ENCODE results near the gene TAF8.

Gene TAF8

GRCh38 chr6:42104095-42104803, 53.9 kb downstream of the TAF8 start:
- Histone ChIP-seq H3K9me3 (ENCODE audit: low read depth, low read length) (no peaks in the 10 kb centered on the region), H3K36me3 (ENCODE audit: insufficient read depth, low read length) (no peaks in the 10 kb centered on the region), H3K9ac (ENCODE audit: insufficient read length) (no peak overlapping the region), H3K4me3 (peak overlapping the region; percentile 28; the same call in 1 of the 2 replicates), H3K27ac (no peak overlapping the region)
- DNase-seq (ENCODE audit: low read depth, low spot score), result no peak
- no peak for TF ChIP-seq EZH2 (IDR thresholded peaks at IDR 0.05)
- TF ChIP-seq POLR2AphosphoS5 (IDR thresholded peaks at IDR 0.05; ENCODE audit: borderline replicate concordance, low read depth, low read length), result no peak
- TF ChIP-seq FOXP2 (optimal IDR thresholded peaks at IDR 0.05; ENCODE audit: control extremely low read depth, extremely low read length, insufficient read depth), result no peak

- TF ChIP-seq EZH2 (IDR thresholded peaks at IDR 0.05) (no peak), FOXP2 (optimal IDR thresholded peaks at IDR 0.05; ENCODE audit: control extremely low read depth, extremely low read length, insufficient read depth) (no peak), POLR2AphosphoS5 (IDR thresholded peaks at IDR 0.05; ENCODE audit: borderline replicate concordance, low read depth, low read length) (no peak)
- H3K9me3 ChIP-seq (ENCODE audit: low read depth, low read length), result no peaks in the 10 kb centered on the region
- no peak overlapping the region for H3K9ac ChIP-seq (ENCODE audit: insufficient read length)
- no peak for DNase-seq (ENCODE audit: low read depth, low spot score)
- no peak overlapping the region for H3K27ac ChIP-seq
- H3K4me3 ChIP-seq, result 0 out of 2 replicates have a peak overlapping the region, but pooled peaks have one; percentile 28
- no peaks in the 10 kb centered on the region for H3K36me3 ChIP-seq (ENCODE audit: insufficient read depth, low read length)
Measured at GRCh38 chr6:42104804-42105125, 54.4 kb downstream of the TAF8 start.

GRCh38 chr6:42105156-42105648, 54.9 kb downstream of the TAF8 start:
- Histone ChIP-seq H3K9me3 (ENCODE audit: low read depth, low read length) (no peaks in the 10 kb centered on the region), H3K36me3 (ENCODE audit: insufficient read depth, low read length) (no peaks in the 10 kb centered on the region), H3K27ac (no peak overlapping the region), H3K4me3 (no peak overlapping the region), H3K9ac (ENCODE audit: insufficient read length) (no peak overlapping the region)
- no peak for DNase-seq (ENCODE audit: low read depth, low spot score)
- TF ChIP-seq EZH2 (IDR thresholded peaks at IDR 0.05) (no peak), POLR2AphosphoS5 (IDR thresholded peaks at IDR 0.05; ENCODE audit: borderline replicate concordance, low read depth, low read length) (no peak), FOXP2 (optimal IDR thresholded peaks at IDR 0.05; ENCODE audit: control extremely low read depth, extremely low read length, insufficient read depth) (no peak)

GRCh38 chr6:42105709-42106108, 55.4 kb downstream of the TAF8 start:
- H3K9me3 ChIP-seq (ENCODE audit: low read depth, low read length), result no peaks in the 10 kb centered on the region
- no peak overlapping the region for H3K27ac ChIP-seq
- DNase-seq (ENCODE audit: low read depth, low spot score), result no peak
- no peaks in the 10 kb centered on the region for H3K36me3 ChIP-seq (ENCODE audit: insufficient read depth, low read length)
- TF ChIP-seq POLR2AphosphoS5 (IDR thresholded peaks at IDR 0.05; ENCODE audit: borderline replicate concordance, low read depth, low read length) (no peak), FOXP2 (optimal IDR thresholded peaks at IDR 0.05; ENCODE audit: control extremely low read depth, extremely low read length, insufficient read depth) (no peak), EZH2 (IDR thresholded peaks at IDR 0.05) (no peak)
- H3K4me3 ChIP-seq, result no peak overlapping the region
- no peak overlapping the region for H3K9ac ChIP-seq (ENCODE audit: insufficient read length)

- no peak overlapping the region for H3K27ac ChIP-seq
- H3K4me3 ChIP-seq, result no peak overlapping the region
- DNase-seq (ENCODE audit: low read depth, low spot score), result no peak
- no peak overlapping the region for H3K9ac ChIP-seq (ENCODE audit: insufficient read length)
- H3K9me3 ChIP-seq (ENCODE audit: low read depth, low read length), result no peaks in the 10 kb centered on the region
- no peaks in the 10 kb centered on the region for H3K36me3 ChIP-seq (ENCODE audit: insufficient read depth, low read length)
- TF ChIP-seq FOXP2 (optimal IDR thresholded peaks at IDR 0.05; ENCODE audit: control extremely low read depth, extremely low read length, insufficient read depth) (no peak), EZH2 (IDR thresholded peaks at IDR 0.05) (no peak), POLR2AphosphoS5 (IDR thresholded peaks at IDR 0.05; ENCODE audit: borderline replicate concordance, low read depth, low read length) (no peak)
Measured at GRCh38 chr6:42106112-42107023, 56.0 kb downstream of the TAF8 start.

GRCh38 chr6:42108071-42108470, 57.7 kb downstream of the TAF8 start:
- Histone ChIP-seq H3K36me3 (ENCODE audit: insufficient read depth, low read length) (no peaks in the 10 kb centered on the region), H3K27ac (no peak overlapping the region)
- no peak for TF ChIP-seq EZH2 (IDR thresholded peaks at IDR 0.05)
- TF ChIP-seq POLR2AphosphoS5 (IDR thresholded peaks at IDR 0.05; ENCODE audit: borderline replicate concordance, low read depth, low read length), result no peak
- no peak for TF ChIP-seq FOXP2 (optimal IDR thresholded peaks at IDR 0.05; ENCODE audit: control extremely low read depth, extremely low read length, insufficient read depth)

GRCh38 chr6:42110683-42111082, 60.4 kb downstream of the TAF8 start:
- Histone ChIP-seq H3K9me3 (ENCODE audit: low read depth, low read length) (no peaks in the 10 kb centered on the region), H3K27ac (no peak overlapping the region), H3K9ac (ENCODE audit: insufficient read length) (no peak overlapping the region), H3K36me3 (ENCODE audit: insufficient read depth, low read length) (no peaks in the 10 kb centered on the region), H3K4me3 (no peak overlapping the region)
- TF ChIP-seq EZH2 (IDR thresholded peaks at IDR 0.05) (no peak), FOXP2 (optimal IDR thresholded peaks at IDR 0.05; ENCODE audit: control extremely low read depth, extremely low read length, insufficient read depth) (no peak), POLR2AphosphoS5 (IDR thresholded peaks at IDR 0.05; ENCODE audit: borderline replicate concordance, low read depth, low read length) (no peak)
- no peak for DNase-seq (ENCODE audit: low read depth, low spot score)

More at GRCh38 chr6:42108071-42108470, 57.7 kb downstream of the TAF8 start:
- no peak overlapping the region for H3K9ac ChIP-seq (ENCODE audit: insufficient read length)
- no peak overlapping the region for H3K4me3 ChIP-seq
- H3K9me3 ChIP-seq (ENCODE audit: low read depth, low read length), result no peaks in the 10 kb centered on the region
- no peak for DNase-seq (ENCODE audit: low read depth, low spot score)

GRCh38 chr6:42112351-42112750, 62.0 kb downstream of the TAF8 start:
- Histone ChIP-seq H3K4me3 (no peak overlapping the region), H3K27ac (no peak overlapping the region), H3K9ac (ENCODE audit: insufficient read length) (no peak overlapping the region), H3K9me3 (ENCODE audit: low read depth, low read length) (no peaks in the 10 kb centered on the region), H3K36me3 (ENCODE audit: insufficient read depth, low read length) (no peaks in the 10 kb centered on the region)
- DNase-seq (ENCODE audit: low read depth, low spot score), result no peak
- TF ChIP-seq POLR2AphosphoS5 (IDR thresholded peaks at IDR 0.05; ENCODE audit: borderline replicate concordance, low read depth, low read length) (no peak), FOXP2 (optimal IDR thresholded peaks at IDR 0.05; ENCODE audit: control extremely low read depth, extremely low read length, insufficient read depth) (no peak), EZH2 (IDR thresholded peaks at IDR 0.05) (no peak)

All from SK-N-MC (cell line).